CD14-positive monocyte (primary cell): ENCODE measurements around the gene ALPI. TPM values are rescaled to one million over a fixed set of nuclear protein-coding genes. Genes with fewer than 3 reads are reported as not detected.

Experiments
- DNase-seq, 3 donors: peaks; one replicate each; pipeline ENCODE4 v3.0.0-alpha.2; 2011 to 2022
- H2AFZ ChIP-seq: 2 replicates; pipeline ENCODE4 v1.6.0; 2012; ENCODE audit warnings: mild to moderate bottlenecking, low read depth, low read length, inconsistent platforms; ENCODE audit not compliant: insufficient read depth, poor library complexity, severe bottlenecking
- H3K27ac ChIP-seq, 2 donors: 1 replicate in 1 of 2; 2 replicates in 1 of 2; pipeline ENCODE4 v1.5.1; 2012 to 2013; ENCODE audit warnings: low read length in 2 of 2, control low read depth in 1 of 2, inconsistent platforms in 1 of 2, low read depth in 1 of 2, mild to moderate bottlenecking in 1 of 2
- H3K27me3 ChIP-seq, 2 donors: one replicate each; pipeline versions ENCODE4 v1.6.0 to v1.6.1; 2011 to 2013; ENCODE audit warnings: low read length in 2 of 2; ENCODE audit not compliant: control insufficient read depth in 2 of 2, insufficient read depth in 2 of 2
- H3K36me3 ChIP-seq, 2 donors: replicated peaks in 1 of 2; 1 replicate in 1 of 2; 2 replicates in 1 of 2; pipeline versions ENCODE4 v1.5.1 to v1.6.1; 2012 to 2013; ENCODE audit warnings: low read length in 2 of 2, control low read depth in 1 of 2, inconsistent platforms in 1 of 2, mild to moderate bottlenecking in 1 of 2; ENCODE audit not compliant: insufficient read depth in 2 of 2, control insufficient read depth in 1 of 2
- H3K4me1 ChIP-seq, 2 donors: 1 replicate in 1 of 2; 2 replicates in 1 of 2; pipeline versions ENCODE4 v1.5.1 to v1.6.1; 2012 to 2013; ENCODE audit warnings: low read length in 2 of 2, control low read depth in 1 of 2, inconsistent platforms in 1 of 2, mild to moderate bottlenecking in 1 of 2, moderate library complexity in 1 of 2; ENCODE audit not compliant: insufficient read depth in 2 of 2, control insufficient read depth in 1 of 2
- H3K4me2 ChIP-seq: replicated peaks from 2 replicates; pipeline ENCODE3; 2012; ENCODE audit warnings: low read length, moderate library complexity, mild to moderate bottlenecking; ENCODE audit not compliant: poor library complexity, severe bottlenecking; ENCODE audit errors: extremely low read depth
- H3K4me3 ChIP-seq, 3 experiments: fragments of 200-600 bp in 1 of 3; sonication (generic) in 1 of 3; replicated peaks in 1 of 3; 1 replicate in 2 of 3; 2 replicates in 1 of 3; pipeline ENCODE4 v1.5.1; 2011 to 2013; ENCODE audit warnings: low read length in 3 of 3, mild to moderate bottlenecking in 3 of 3, control low read depth in 2 of 3, low read depth in 2 of 3, inconsistent platforms in 1 of 3, moderate library complexity in 1 of 3
- H3K79me2 ChIP-seq: 2 replicates; pipeline ENCODE4 v1.6.0; 2012; ENCODE audit warnings: mild to moderate bottlenecking, control low read depth, inconsistent platforms, low read length, moderate library complexity; ENCODE audit not compliant: insufficient read depth
- H3K9ac ChIP-seq: 2 replicates; pipeline ENCODE4 v1.6.0; 2017; ENCODE audit warnings: low read length, mild to moderate bottlenecking; ENCODE audit not compliant: insufficient read depth, poor library complexity, severe bottlenecking
- H3K9me3 ChIP-seq, 2 donors: replicated peaks in 1 of 2; 1 replicate in 1 of 2; 2 replicates in 1 of 2; pipeline versions ENCODE4 v1.5.1 to v1.6.1; 2012 to 2013; ENCODE audit warnings: low read length in 2 of 2, control low read depth in 1 of 2; ENCODE audit not compliant: control insufficient read depth in 1 of 2, insufficient read depth in 1 of 2
- H4K20me1 ChIP-seq: 2 replicates; pipeline ENCODE4 v1.6.0; 2012; ENCODE audit warnings: mild to moderate bottlenecking, low read length, control low read depth, moderate library complexity; ENCODE audit not compliant: insufficient read depth
- H3K27ac Mint-ChIP-seq, 7 donors: one replicate each; pipeline ENCODE4 v1.8.0; 2020; ENCODE audit warnings: mild to moderate bottlenecking in 7 of 7, mixed read lengths in 7 of 7, moderate library complexity in 6 of 7, inconsistent platforms in 2 of 7
- H3K27me3 Mint-ChIP-seq, 3 donors: one replicate each; pipeline ENCODE4 v1.8.0; 2021 to 2022; ENCODE audit warnings: low read depth in 3 of 3, mild to moderate bottlenecking in 3 of 3, mixed read lengths in 3 of 3, moderate library complexity in 3 of 3, inconsistent platforms in 1 of 3
- H3K36me3 Mint-ChIP-seq, 2 donors: one replicate each; pipeline ENCODE4 v1.8.0; 2020; ENCODE audit warnings: mixed read lengths in 2 of 2, inconsistent platforms in 1 of 2, mild to moderate bottlenecking in 1 of 2
- H3K4me1 Mint-ChIP-seq: one replicate; pipeline ENCODE4 v1.8.0; 2020; ENCODE audit warnings: mild to moderate bottlenecking, mixed read lengths
- H3K4me3 Mint-ChIP-seq, 2 donors: one replicate each; pipeline ENCODE4 v1.8.0; 2020; ENCODE audit warnings: mild to moderate bottlenecking in 2 of 2, mixed read lengths in 2 of 2, moderate library complexity in 1 of 2
- H3K9me3 Mint-ChIP-seq, 7 donors: one replicate each; pipeline ENCODE4 v1.8.0; 2020 to 2022; ENCODE audit warnings: mixed read lengths in 7 of 7, mild to moderate bottlenecking in 6 of 7, moderate library complexity in 6 of 7, inconsistent platforms in 2 of 7
- WGBS: methylation state at CpG from one replicate; pipeline ENCODE4 v1.1.5; 2013; ENCODE audit warnings: missing lambda C conversion rate; ENCODE audit not compliant: insufficient coverage; 5-methylcytosine and 5-hydroxymethylcytosine counted together
- intact Hi-C, 2 donors: fragments of 100-400 bp; cut with micrococcal nuclease; formaldehyde crosslinking; loops; one replicate each; pipeline versions ENCODE4 v1.15.0 to v1.15.1; 2023
- polyA plus RNA-seq, 3 donors: library from polyadenylated mRNA; depleted of rRNA in 1 of 3; unstranded in 2 of 3; stranded (reverse) in 1 of 3; fragments of 300-500 nt in 2 of 3; fragments of >200 nt in 1 of 3; fragmentation: Illumina TruSeq in 2 of 3; gene quantifications; 1 replicate in 2 of 3; 2 replicates in 1 of 3; pipeline ENCODE4 v1.2.3, GENCODE V29; 2012 to 2021
- TF ChIP-seq, protein P1 (sequence below): fragments of 200-600 bp; IDR thresholded peaks from one replicate; pipeline ENCODE4 v1.8.0; 2022; ENCODE audit warnings: antibody characterized with exemption, mild to moderate bottlenecking

Gene ALPI
- polyA plus RNA-seq, 3 donors = not detected

- H3K4me3 ChIP-seq = no peak overlapping the region
- TF ChIP-seq, protein P1, sequence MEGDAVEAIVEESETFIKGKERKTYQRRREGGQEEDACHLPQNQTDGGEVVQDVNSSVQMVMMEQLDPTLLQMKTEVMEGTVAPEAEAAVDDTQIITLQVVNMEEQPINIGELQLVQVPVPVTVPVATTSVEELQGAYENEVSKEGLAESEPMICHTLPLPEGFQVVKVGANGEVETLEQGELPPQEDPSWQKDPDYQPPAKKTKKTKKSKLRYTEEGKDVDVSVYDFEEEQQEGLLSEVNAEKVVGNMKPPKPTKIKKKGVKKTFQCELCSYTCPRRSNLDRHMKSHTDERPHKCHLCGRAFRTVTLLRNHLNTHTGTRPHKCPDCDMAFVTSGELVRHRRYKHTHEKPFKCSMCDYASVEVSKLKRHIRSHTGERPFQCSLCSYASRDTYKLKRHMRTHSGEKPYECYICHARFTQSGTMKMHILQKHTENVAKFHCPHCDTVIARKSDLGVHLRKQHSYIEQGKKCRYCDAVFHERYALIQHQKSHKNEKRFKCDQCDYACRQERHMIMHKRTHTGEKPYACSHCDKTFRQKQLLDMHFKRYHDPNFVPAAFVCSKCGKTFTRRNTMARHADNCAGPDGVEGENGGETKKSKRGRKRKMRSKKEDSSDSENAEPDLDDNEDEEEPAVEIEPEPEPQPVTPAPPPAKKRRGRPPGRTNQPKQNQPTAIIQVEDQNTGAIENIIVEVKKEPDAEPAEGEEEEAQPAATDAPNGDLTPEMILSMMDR = no peak
- 78% methylated on average over 3 of the region's 5 CpGs for WGBS
- no peaks in the 10 kb centered on the region for H3K36me3 Mint-ChIP-seq
- no peak overlapping the region for H3K4me2 ChIP-seq
- peak overlapping the region in 1 of 2 donors; percentile 65 for H3K4me3 Mint-ChIP-seq
- no peaks in the 10 kb centered on the region for H3K4me1 ChIP-seq
- H3K9me3 ChIP-seq = no peaks in the 10 kb centered on the region
- DNase-seq = no peak
- H2AFZ ChIP-seq = no peak overlapping the region
- no peak overlapping the region for H3K27ac ChIP-seq
- H3K27me3 ChIP-seq = peaks cover 15 to 46% of the 10 kb centered on the region in 2 donors
- H3K27me3 Mint-ChIP-seq = peaks cover 39 to 61% (median 43%) of the 10 kb centered on the region in 3 donors
- no peaks in the 10 kb centered on the region for H3K79me2 ChIP-seq
- H3K4me1 Mint-ChIP-seq = no peaks in the 10 kb centered on the region
- H3K9ac ChIP-seq = no peak overlapping the region
- intact Hi-C loops = no loop called here
- H3K27ac Mint-ChIP-seq = no peak overlapping the region
- no peaks in the 10 kb centered on the region for H3K36me3 ChIP-seq
- H3K9me3 Mint-ChIP-seq = peaks cover 0 to 5% (median 3%) of the 10 kb centered on the region in 7 donors
- no peaks in the 10 kb centered on the region for H4K20me1 ChIP-seq
Measured at GRCh38 chr2:232488721-232489300, 32.9 kb downstream of the ALPI start.

- Histone ChIP-seq H3K36me3 (no peaks in the 10 kb centered on the region), H3K9ac (no peak overlapping the region), H3K4me1 (no peaks in the 10 kb centered on the region), H3K27me3 (peaks cover 15 to 38% of the 10 kb centered on the region in 2 donors), H3K79me2 (no peaks in the 10 kb centered on the region), H3K27ac (no peak overlapping the region), H4K20me1 (no peaks in the 10 kb centered on the region), H3K4me2 (no peak overlapping the region), H3K9me3 (no peaks in the 10 kb centered on the region), H2AFZ (no peak overlapping the region), H3K4me3 (no peak overlapping the region)
- intact Hi-C loops = no loop called here
- Mint-ChIP-seq H3K4me3 (peak overlapping the region in 1 of 2 donors; percentile 65), H3K9me3 (peaks cover 0 to 5% (median 3%) of the 10 kb centered on the region in 7 donors), H3K4me1 (no peaks in the 10 kb centered on the region), H3K36me3 (no peaks in the 10 kb centered on the region), H3K27me3 (peaks cover 34 to 53% (median 38%) of the 10 kb centered on the region in 3 donors), H3K27ac (peak overlapping the region in 1 of 7 donors; percentile 59)
- no peak for DNase-seq
- WGBS = 76% methylated on average over 6 of the region's 9 CpGs
- TF ChIP-seq, protein P1 = no peak
Measured at GRCh38 chr2:232489516-232490220, 33.7 kb downstream of the ALPI start.
